NCI-H1694 treated with DMSO at 0.1 percent for 48 hours (cell line): ENCODE measurements around the gene COX6B2.

ENCODE experiments used
- DNase-seq: peaks from one replicate; lab custom pipeline; 2025; lab: John Stamatoyannopoulos, UW

Gene COX6B2

DNA sequence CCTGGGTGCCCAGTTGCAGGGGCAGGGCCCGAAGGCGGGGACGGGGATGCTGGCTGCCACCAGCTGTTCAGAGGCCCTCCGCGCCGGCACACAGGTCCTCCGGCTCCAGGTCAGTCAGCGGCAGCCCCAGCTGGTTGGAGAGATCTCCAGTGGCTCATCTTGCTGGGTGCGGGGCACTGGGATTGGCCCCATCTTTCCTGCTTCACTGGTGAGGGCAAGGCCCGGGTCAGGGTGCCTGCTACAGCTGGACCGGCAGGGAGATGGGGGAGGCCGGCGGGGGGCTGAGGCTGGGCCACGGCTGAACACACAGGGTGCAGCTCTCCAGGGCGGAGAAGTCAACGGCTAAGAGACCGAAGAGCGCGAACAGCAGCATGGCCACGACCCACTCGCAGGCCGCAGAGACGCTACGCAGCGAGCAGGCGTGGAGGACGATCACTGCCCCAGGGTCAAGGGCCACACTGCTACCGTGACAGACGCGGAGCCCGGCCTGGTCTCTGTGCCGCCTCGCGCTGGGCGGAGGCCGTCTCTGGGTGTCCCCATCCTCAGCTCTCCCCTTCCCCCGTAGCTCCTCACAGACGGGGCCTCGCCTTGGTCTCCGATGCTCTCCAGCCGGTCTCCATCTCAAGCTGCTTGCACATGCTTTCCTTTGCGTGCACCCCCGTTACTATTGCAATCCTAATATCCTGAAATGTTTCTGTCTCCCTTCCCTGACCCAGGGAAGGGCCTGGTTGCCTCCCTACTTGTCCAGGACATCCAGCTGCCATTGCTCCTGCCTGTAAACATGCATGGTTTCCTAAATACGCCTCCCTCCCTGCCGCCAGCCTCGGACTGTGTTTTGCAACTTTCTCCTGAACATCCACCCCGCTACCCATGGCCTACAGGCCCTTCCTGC lies 41.7 kb downstream of the COX6B2 start:
- no peak for DNase-seq

DNA sequence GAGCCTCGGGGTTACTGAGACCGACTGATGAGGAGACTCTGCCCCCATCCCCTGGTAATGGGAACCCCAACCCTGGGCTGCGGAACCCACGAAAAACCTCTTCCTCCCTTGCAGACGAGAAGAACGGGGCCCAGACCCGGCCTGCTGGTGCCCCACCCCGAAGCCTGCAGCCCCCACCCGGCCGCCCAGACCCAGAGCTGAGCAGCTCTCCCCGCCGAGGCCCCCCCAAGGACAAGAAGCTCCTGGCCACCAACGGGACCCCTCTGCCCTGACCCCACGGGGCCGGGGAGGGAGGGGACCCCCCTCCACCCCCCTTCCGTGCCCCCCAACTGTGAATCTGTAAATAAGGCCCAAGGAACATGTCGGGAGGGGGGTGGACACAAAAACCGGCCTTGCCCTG lies 42.7 kb downstream of the COX6B2 start:
- no peak for DNase-seq

GRCh38 chr19:55311397-55311796 lies 43.1 kb downstream of the COX6B2 start:
- DNase-seq, result no peak

DNA sequence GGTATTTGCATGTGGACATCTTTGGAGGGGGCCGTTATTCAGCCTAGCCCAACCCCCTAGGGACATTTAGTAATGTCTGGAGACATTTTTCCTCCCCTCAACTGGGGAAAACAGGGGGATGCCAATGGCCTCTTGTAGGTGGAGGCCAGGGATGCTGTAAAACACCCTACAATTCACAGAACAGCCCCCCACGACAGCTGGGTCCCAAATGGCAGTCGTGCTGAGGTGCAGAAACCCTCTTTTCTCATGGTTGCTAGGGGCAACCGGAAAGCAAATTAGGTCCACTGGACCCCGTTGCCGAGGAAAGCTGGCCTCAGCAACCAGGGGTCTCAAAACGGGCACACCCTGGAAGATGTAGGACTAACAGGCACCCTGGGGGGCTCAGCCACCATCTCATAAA lies 44.0 kb downstream of the COX6B2 start:
- DNase-seq, result no peak

GRCh38 chr19:55309448-55309847 lies 45.1 kb downstream of the COX6B2 start:
- no peak for DNase-seq

DNA sequence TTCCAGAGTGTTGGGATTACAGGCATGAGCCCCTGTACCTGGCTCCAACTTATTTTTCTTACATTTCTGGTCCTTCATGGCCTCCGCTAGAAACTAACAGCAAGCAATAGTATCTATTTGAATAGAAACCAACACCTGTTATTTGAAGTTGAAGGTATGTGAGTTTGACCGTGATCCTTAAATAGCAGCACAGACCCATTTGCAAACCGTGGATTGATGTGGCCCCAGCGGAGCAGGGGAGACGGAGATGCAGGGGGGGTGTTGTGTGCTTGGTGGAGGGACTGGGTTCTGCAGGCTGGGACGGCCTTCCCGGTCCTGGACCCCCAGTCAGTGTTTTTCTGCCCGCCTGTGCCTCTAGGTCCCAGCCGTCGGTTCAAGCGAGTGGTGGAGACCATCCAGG lies 46.2 kb downstream of the COX6B2 start:
- no peak for DNase-seq

- DNase-seq, result no peak
These were observed 47.8 kb downstream of the COX6B2 start for GRCh38 chr19:55306712-55307111.

DNA sequence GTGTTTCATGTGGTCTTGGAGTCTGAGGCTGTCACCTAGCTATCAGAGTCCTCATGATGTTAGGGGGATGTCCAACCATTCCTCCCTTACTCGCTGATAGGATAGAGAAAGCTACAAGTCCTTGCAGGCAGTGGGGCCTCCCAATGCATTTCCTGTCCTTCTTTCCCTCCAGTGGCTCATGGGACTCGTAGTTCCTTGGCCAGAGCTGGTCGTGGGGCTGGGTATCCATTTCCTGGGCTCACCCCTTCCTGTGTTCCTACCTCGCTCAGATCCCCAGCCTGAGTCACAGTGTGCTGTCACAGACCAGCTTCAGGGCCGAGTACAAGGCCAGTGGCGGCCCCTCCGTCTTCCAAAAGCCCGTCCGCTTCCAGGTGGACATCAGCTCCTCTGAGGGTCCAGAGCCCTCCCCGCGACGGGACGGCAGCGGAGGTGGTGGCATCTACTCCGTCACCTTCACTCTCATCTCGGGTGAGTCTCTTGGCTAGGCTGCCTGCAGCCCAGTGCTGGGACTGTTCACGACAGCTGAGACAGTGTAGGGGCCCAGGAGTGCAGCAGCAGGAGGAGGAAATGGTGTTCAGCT lies 48.4 kb downstream of the COX6B2 start:
- no peak for DNase-seq

DNA sequence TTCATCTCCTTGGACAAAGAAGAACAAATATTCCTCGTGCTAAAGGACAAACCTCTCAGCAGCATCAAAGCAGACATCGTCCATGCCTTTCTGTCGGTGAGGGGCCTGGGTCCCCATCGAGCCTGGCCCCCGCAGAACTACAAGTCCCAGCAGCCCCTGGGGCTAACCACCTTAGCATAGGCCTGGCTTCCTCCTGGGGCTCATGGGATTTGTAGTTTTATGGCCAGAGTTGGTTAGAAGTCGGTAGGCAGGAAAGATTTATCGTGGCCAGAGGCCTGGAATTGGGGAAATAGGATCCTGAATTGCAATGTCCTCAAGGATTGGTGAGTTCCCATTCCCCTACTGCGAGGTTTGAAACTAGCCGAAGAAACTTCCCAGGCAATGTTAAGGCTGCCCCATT lies 49.0 kb downstream of the COX6B2 start:
- DNase-seq, result no peak

GRCh38 chr19:55304980-55305379 lies 49.5 kb downstream of the COX6B2 start:
- DNase-seq, result no peak

DNA sequence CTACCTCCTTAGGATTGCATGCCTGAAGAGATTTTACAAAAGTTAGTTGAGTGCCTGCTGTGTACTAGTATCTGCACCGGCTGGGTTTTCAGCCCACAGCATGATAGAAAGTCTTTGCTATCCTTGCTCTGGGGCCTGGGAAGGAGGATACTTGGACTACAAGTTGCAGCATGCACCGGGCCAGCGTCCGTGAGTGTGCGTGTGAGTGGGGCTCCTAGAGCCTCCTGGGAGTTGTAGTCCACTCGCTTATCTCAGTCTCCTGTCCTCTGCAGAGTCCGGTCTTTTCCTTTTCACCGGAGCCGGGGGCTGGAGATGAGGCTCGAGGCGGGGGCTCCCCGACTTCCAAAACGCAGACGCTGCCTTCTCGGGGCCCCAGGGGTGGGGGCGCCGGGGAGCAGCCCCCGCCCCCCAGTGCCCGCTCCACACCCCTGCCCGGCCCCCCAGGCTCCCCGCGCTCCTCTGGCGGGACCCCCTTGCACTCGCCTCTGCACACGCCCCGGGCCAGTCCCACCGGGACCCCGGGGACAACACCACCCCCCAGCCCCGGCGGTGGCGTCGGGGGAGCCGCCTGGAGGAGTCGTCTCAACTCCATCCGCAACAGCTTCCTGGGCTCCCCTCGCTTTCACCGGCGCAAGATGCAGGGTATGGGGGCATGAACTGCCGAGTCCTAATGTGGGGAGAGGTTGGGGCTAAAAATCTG lies 50.1 kb downstream of the COX6B2 start:
- DNase-seq, result no peak

DNA sequence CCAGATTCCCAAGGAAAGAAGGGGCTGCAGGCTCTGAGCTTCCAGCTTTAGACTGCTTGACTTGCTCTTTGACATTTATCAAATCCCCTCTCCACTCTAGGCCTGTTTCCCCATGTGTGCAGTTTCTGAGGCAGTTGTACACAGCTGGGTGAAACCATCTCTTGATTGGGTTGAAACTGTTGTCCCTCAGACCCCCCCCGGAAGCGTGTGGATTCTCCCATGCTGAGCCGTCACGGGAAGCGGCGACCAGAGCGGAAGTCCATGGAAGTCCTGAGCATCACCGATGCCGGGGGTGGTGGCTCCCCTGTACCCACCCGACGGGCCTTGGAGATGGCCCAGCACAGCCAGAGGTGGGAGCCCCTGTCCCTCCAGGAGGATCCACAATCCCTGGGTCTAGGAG lies 51.0 kb downstream of the COX6B2 start:
- DNase-seq, result no peak

- no peak for DNase-seq
These were observed 52.2 kb downstream of the COX6B2 start for GRCh38 chr19:55302318-55302703.

GRCh38 chr19:55301459-55302317 lies 52.8 kb downstream of the COX6B2 start:
- DNase-seq, result peak; percentile 70

GRCh38 chr19:55300886-55301458 lies 53.5 kb downstream of the COX6B2 start:
- no peak for DNase-seq

GRCh38 chr19:55299991-55300390 lies 54.5 kb downstream of the COX6B2 start:
- DNase-seq, result no peak
